GM12878 (cell line): Measurements from ENCODE around the gene NKAP. TPM values are rescaled to one million over a fixed set of nuclear protein-coding genes. Genes with fewer than 3 reads are reported as not detected.

Source experiments
- ATAC-seq: fragments of 200-7000 bp; cut with Tn5 transposase; 3 replicates; pipeline ENCODE4 v1.9.1; 2020; ENCODE audit warnings: mild to moderate bottlenecking, moderate library complexity
- Bru-seq: library from RNA; stranded (reverse); fragments of 400-500 nt; gene quantifications from one replicate; lab custom pipeline; 2021; lab: Mats Ljungman, UMichigan
- BruChase-seq, 2 experiments: library from RNA; stranded (reverse); fragments of 400-500 nt; gene quantifications; one replicate each; lab custom pipeline; 2021; lab: Mats Ljungman, UMichigan
- BruUV-seq: library from RNA; stranded (reverse); fragments of 400-500 nt; replicated peaks from 2 replicates; lab custom pipeline; 2021; lab: Mats Ljungman, UMichigan
- CTCF ChIA-PET: fragments of 300-600 bp; sonication (Branson Sonifier 250); formaldehyde crosslinking; extraction: SDS; loops from one replicate; lab custom pipeline; 2021; ENCODE audit warnings: inconsistent platforms; lab: Yijun Ruan, JAX
- POLR2A ChIA-PET: fragments of 350-600 bp; formaldehyde crosslinking; extraction: SDS; loops from one replicate; lab custom pipeline; 2021; ENCODE audit warnings: inconsistent platforms; lab: Charles Lee
- RAD21 ChIA-PET: fragments of 300-600 bp; sonication (Branson Sonifier 250); formaldehyde crosslinking; loops from one replicate; lab custom pipeline; 2023; ENCODE audit warnings: antibody characterized with exemption; ENCODE audit not compliant: unreplicated experiment; lab: Charles Lee
- SMC1A ChIA-PET: fragments of 300-600 bp; sonication (Branson Sonifier 250); formaldehyde crosslinking; loops from one replicate; lab custom pipeline; 2023; ENCODE audit not compliant: unreplicated experiment, uncharacterized antibody; lab: Charles Lee
- DNase-seq: peaks from one replicate; pipeline ENCODE4 v3.0.0-alpha.2; 2011; ENCODE audit warnings: low read depth, low spot score
- FAIRE-seq: peaks from 3 replicates; lab custom pipeline; 2011; peaks lifted over from hg19 to GRCh38; lab: Jason Lieb, UNC
- H2AFZ ChIP-seq: 2 replicates; pipeline ENCODE4 v1.6.0; 2011; ENCODE audit warnings: low read depth, low read length, control low read depth; ENCODE audit not compliant: control insufficient read depth
- H3K27ac ChIP-seq: 2 replicates; pipeline ENCODE4 v1.5.1; 2011; ENCODE audit warnings: control low read depth; ENCODE audit not compliant: control insufficient read depth, insufficient read depth
- H3K27me3 ChIP-seq, 2 experiments: replicated peaks in 1 of 2; 2 replicates each; pipeline versions ENCODE4 v1.6.0 to v1.6.1; 2011; ENCODE audit warnings: low read length in 1 of 2; ENCODE audit not compliant: control insufficient read depth in 2 of 2, insufficient read depth in 2 of 2
- H3K36me3 ChIP-seq, 2 experiments: 2 replicates each; pipeline ENCODE4 v1.5.1; 2011; ENCODE audit warnings: low read length in 1 of 2; ENCODE audit not compliant: control insufficient read depth in 2 of 2, insufficient read depth in 2 of 2
- H3K4me1 ChIP-seq: 2 replicates; pipeline ENCODE4 v1.6.1; 2011; ENCODE audit warnings: mild to moderate bottlenecking, low read length, moderate library complexity, mixed read lengths; ENCODE audit not compliant: control insufficient read depth, insufficient read depth
- H3K4me2 ChIP-seq: 2 replicates; pipeline ENCODE4 v1.6.0; 2011; ENCODE audit warnings: control low read depth; ENCODE audit not compliant: control insufficient read depth, insufficient read depth
- H3K4me3 ChIP-seq: fragments of 200-600 bp; sonication (generic); 2 replicates; pipeline ENCODE4 v1.5.1; 2016
- H3K79me2 ChIP-seq: 2 replicates; pipeline ENCODE4 v1.6.0; 2011; ENCODE audit warnings: low read length; ENCODE audit not compliant: control insufficient read depth, insufficient read depth
- H3K9ac ChIP-seq: 2 replicates; pipeline ENCODE4 v1.8.0; 2011; ENCODE audit warnings: low read length, control low read depth, mixed read lengths; ENCODE audit not compliant: control insufficient read depth, insufficient read depth
- H3K9me3 ChIP-seq: replicated peaks from 3 replicates; pipeline ENCODE4 v1.5.1; 2011; ENCODE audit warnings: mild to moderate bottlenecking, low read length; ENCODE audit not compliant: control insufficient read depth, insufficient read depth
- H4K20me1 ChIP-seq: 2 replicates; pipeline ENCODE4 v1.6.0; 2011; ENCODE audit not compliant: control insufficient read depth, insufficient read depth
- BCLAF1 ChIP-seq: fragments of 450-650 bp; IDR thresholded peaks from 2 replicates; pipeline ENCODE4 v1.6.1; 2017; ENCODE audit warnings: antibody characterized with exemption, mild to moderate bottlenecking, moderate library complexity
- DPF2 ChIP-seq: fragments of 450-650 bp; IDR thresholded peaks from 2 replicates; pipeline ENCODE4 v1.6.1; 2017; ENCODE audit warnings: mild to moderate bottlenecking
- HDAC2 ChIP-seq: fragments of 200-600 bp; sonication (generic); IDR thresholded peaks from 2 replicates; pipeline ENCODE4 v1.6.1; 2017
- HDAC6 ChIP-seq: fragments of 200-600 bp; sonication (generic); IDR thresholded peaks from one replicate; pipeline ENCODE4 v1.8.0; 2017; ENCODE audit warnings: antibody characterized with exemption; ENCODE audit not compliant: unreplicated experiment
- HSF1 ChIP-seq: fragments of 150-350 bp; IDR thresholded peaks from 2 replicates; pipeline ENCODE4 v1.6.1; 2014; ENCODE audit warnings: mild to moderate bottlenecking, low read depth, low read length
- ZBTB33 ChIP-seq: fragments of 450-650 bp; IDR thresholded peaks from 2 replicates; pipeline ENCODE4 v1.6.1; 2017; ENCODE audit warnings: mild to moderate bottlenecking
- WGBS: methylation state at CpG from one replicate; pipeline ENCODE4 v1.1.6; 2016; ENCODE audit warnings: low lambda C conversion rate; ENCODE audit not compliant: insufficient replicate concordance, insufficient coverage; ENCODE audit errors: missing lambda C conversion rate; 5-methylcytosine and 5-hydroxymethylcytosine counted together
- in situ Hi-C: fragments of 300-500 bp; cut with MboI; formaldehyde crosslinking; loops from 9 replicates; pipeline ENCODE4 v1.14.3; 2018; ENCODE audit warnings: mixed read lengths
- intact Hi-C: fragments of 100-400 bp; cut with micrococcal nuclease; formaldehyde crosslinking; loops from one replicate; pipeline ENCODE4 v1.14.2; 2022; ENCODE audit not compliant: unreplicated experiment
- long read RNA-seq, 2 experiments: library from polyadenylated mRNA; unstranded; transcript quantifications; one replicate each; pipeline ENCODE4 v2.0.0, GENCODE V29; 2019 to 2020
- polyA minus RNA-seq, 3 experiments: library from RNA; depleted of rRNA, polyadenylated mRNA; stranded (reverse); fragments of >200 nt; gene quantifications; 2 replicates each; pipeline ENCODE4 v1.2.3, GENCODE V29; 2011
- polyA plus RNA-seq, 11 experiments: library from polyadenylated mRNA; depleted of rRNA in 4 of 11; unstranded in 6 of 11; stranded (reverse) in 5 of 11; fragments of >200 nt; fragmentation: Nextera tagmentation in 4 of 11; fragmentation: Illumina TruSeq in 1 of 11; extraction: Ambion mirVana in 4 of 11; extraction: Trizol in 1 of 11; gene quantifications; 1 replicate in 1 of 11; 2 replicates in 10 of 11; pipeline versions ENCODE4 v1.2.1 to v1.2.3, GENCODE V29; 2011 to 2016; ENCODE audit warnings: inconsistent platforms in 2 of 11, missing spikeins in 2 of 11, low read depth in 1 of 11
- total RNA-seq, 4 experiments: library from RNA; depleted of rRNA in 3 of 4; stranded (reverse); fragments of >200 nt in 3 of 4; fragmentation: Illumina TruSeq in 1 of 4; extraction: Trizol in 1 of 4; gene quantifications; 2 replicates each; pipeline versions ENCODE4 v1.2.1 to v1.2.3, GENCODE V29; 2013 to 2021

The NKAP gene
- 12.2 and 14.5 TPM in 2 replicates for total RNA-seq (2013; cell fraction: nucleolus; rRNA removed)
- 5.4 TPM in 2 replicates for total RNA-seq (2014; rRNA removed)
- 5.2 and 5.3 TPM in 2 replicates for total RNA-seq (2014; rRNA removed; fragmentation: Illumina TruSeq; extraction: Trizol)
- total RNA-seq (2021), result 5.9 and 6.9 TPM in 2 replicates
- 2.5 TPM for polyA plus RNA-seq (2011; ENCODE audit: low read depth)
- 5.6 and 11.7 TPM in 2 replicates for polyA plus RNA-seq (2011; rRNA removed)
- 2.9 and 3.3 TPM in 2 replicates for polyA plus RNA-seq (2011; cell fraction: cytosol; rRNA removed)
- 2.5 and 3.6 TPM in 2 replicates for polyA plus RNA-seq (2011; cell fraction: nucleus; rRNA removed)
- 4.9 and 6.3 TPM in 2 replicates for polyA plus RNA-seq (2012)
- 4.9 and 5.1 TPM in 2 replicates for polyA plus RNA-seq (2014; fragmentation: Illumina TruSeq; extraction: Trizol)
- 1 to 10 TPM; 2.4 to 5.2 TPM for polyA plus RNA-seq (2014; fragmentation: Nextera tagmentation; extraction: Ambion mirVana)
- 5.1 and 6.7 TPM in 2 replicates for polyA plus RNA-seq (2014; rRNA removed)
- polyA plus RNA-seq (2016; fragmentation: Nextera tagmentation; extraction: Ambion mirVana), result 1 to 10 TPM; 4.6 to 4.7 TPM
- 1.7 and 2.0 TPM in 2 replicates for polyA minus RNA-seq (2011; rRNA and poly(A)+ RNA removed)
- 2.2 and 2.5 TPM in 2 replicates for polyA minus RNA-seq (2011; cell fraction: cytosol; rRNA and poly(A)+ RNA removed)
- polyA minus RNA-seq (2011; cell fraction: nucleus; rRNA and poly(A)+ RNA removed), result 2.9 and 3.6 TPM in 2 replicates
- percentile 69 among the genes with signal in this experiment for Bru-seq, nascent RNA
- BruChase-seq, experiment 1, labeled RNA remaining after a 6-hour chase, result percentile 66 among the genes with signal in this experiment
- BruChase-seq, experiment 2, labeled RNA remaining after a 2-hour chase, result percentile 63 among the genes with signal in this experiment
- long read RNA-seq, experiment 1, full-length matches to known transcripts, result 6 of 14 reads
- long read RNA-seq, experiment 1, partial matches to known transcripts, result 7 of 14 reads
- long read RNA-seq, experiment 1, other reads (novel, unspliced or antisense), result 1 of 14 reads
- long read RNA-seq, experiment 2, full-length matches to known transcripts, result 2 of 8 reads
- long read RNA-seq, experiment 2, partial matches to known transcripts, result 6 of 8 reads
- long read RNA-seq, experiment 2, other reads (novel, unspliced or antisense), result 0 of 8 reads

- no peaks in the 10 kb centered on the region for H4K20me1 ChIP-seq
- in situ Hi-C loops, result no loop called here
- H3K36me3 ChIP-seq, result no peaks in the 10 kb centered on the region
- H3K27ac ChIP-seq, result peak within 1 kb of the TSS; percentile 41
- H3K9me3 ChIP-seq, result no peaks in the 10 kb centered on the region
- DNase-seq (peak; percentile 73), ATAC-seq (peak; percentile 91), FAIRE-seq (peak; percentile 84)
- H3K79me2 ChIP-seq, result peaks cover 14% of the 10 kb centered on the region
- WGBS, result 49% methylated on average over 38 of the region's 59 CpGs
- no peaks in the 10 kb centered on the region; a peak in 1 of 4 replicates for H3K27me3 ChIP-seq
- H3K4me2 ChIP-seq, result peak within 1 kb of the TSS; percentile 63
- intact Hi-C loops, result loop anchor here (5.0 kb wide), 1 partner anchor 151 kb away; the partner anchor contains the start of gene RPL39
- H3K4me3 ChIP-seq, result peak within 1 kb of the TSS; percentile 62
- peak within 1 kb of the TSS; percentile 62 for H3K9ac ChIP-seq
- SMC1A ChIA-PET, result no interaction called here
- no peaks in the 10 kb centered on the region for H3K4me1 ChIP-seq
- peak within 1 kb of the TSS; percentile 90 for H2AFZ ChIP-seq
- TSS peak; percentile 87 for BruUV-seq
- POLR2A ChIA-PET, result interaction anchor here (0.6 to 1.0 kb wide), 2 partner anchors 8 to 74 kb away, joined by 3 to 5 read pairs; no protein-coding TSS in a partner anchor
- RAD21 ChIA-PET, result no interaction called here
- CTCF ChIA-PET, result interaction anchor here (0.6 kb wide), 1 partner anchor 812 kb away, joined by 3 read pairs; no protein-coding TSS in a partner anchor
- TF ChIP-seq ZBTB33, result no peak
- no peak for TF ChIP-seq BCLAF1
- no peak for TF ChIP-seq HDAC6
- no peak for TF ChIP-seq HSF1
- 0 out of 2 replicates have a peak, but pooled peaks have one; percentile 27 for TF ChIP-seq DPF2
- TF ChIP-seq HDAC2, result no peak
Measured at GRCh38 chrX:119943185-119943988, at the start of gene NKAP. TSS of gene NKAP (minus strand) at chrX:119943751. CDS start at chrX:119943605, 146 bp downstream.
